GM12878 (cell line): ENCODE data around the gene UBA5. TPM values are rescaled to one million over a fixed set of nuclear protein-coding genes. Genes with fewer than 3 reads are reported as not detected.
A peak's percentile ranks its signal among the peaks of the same experiment; 100 is the strongest.

Experiments
- ATAC-seq: fragments of 200-7000 bp; cut with Tn5 transposase; 3 replicates; pipeline ENCODE4 v1.9.1; 2020; ENCODE audit warnings: mild to moderate bottlenecking, moderate library complexity
- BruUV-seq: library from RNA; stranded (reverse); fragments of 400-500 nt; replicated peaks from 2 replicates; lab custom pipeline; 2021; lab: Mats Ljungman, UMichigan
- CTCF ChIA-PET: fragments of 300-600 bp; sonication (Branson Sonifier 250); formaldehyde crosslinking; extraction: SDS; loops from one replicate; lab custom pipeline; 2021; ENCODE audit warnings: inconsistent platforms; lab: Yijun Ruan, JAX
- POLR2A ChIA-PET: fragments of 350-600 bp; formaldehyde crosslinking; extraction: SDS; loops from one replicate; lab custom pipeline; 2021; ENCODE audit warnings: inconsistent platforms; lab: Charles Lee
- RAD21 ChIA-PET: fragments of 300-600 bp; sonication (Branson Sonifier 250); formaldehyde crosslinking; loops from one replicate; lab custom pipeline; 2023; ENCODE audit warnings: antibody characterized with exemption; ENCODE audit not compliant: unreplicated experiment; lab: Charles Lee
- SMC1A ChIA-PET: fragments of 300-600 bp; sonication (Branson Sonifier 250); formaldehyde crosslinking; loops from one replicate; lab custom pipeline; 2023; ENCODE audit not compliant: unreplicated experiment, uncharacterized antibody; lab: Charles Lee
- DNase-seq: peaks from one replicate; pipeline ENCODE4 v3.0.0-alpha.2; 2011; ENCODE audit warnings: low read depth, low spot score
- FAIRE-seq: peaks from 3 replicates; lab custom pipeline; 2011; peaks lifted over from hg19 to GRCh38; lab: Jason Lieb, UNC
- H2AFZ ChIP-seq: 2 replicates; pipeline ENCODE4 v1.6.0; 2011; ENCODE audit warnings: low read depth, low read length, control low read depth; ENCODE audit not compliant: control insufficient read depth
- H3K27ac ChIP-seq: 2 replicates; pipeline ENCODE4 v1.5.1; 2011; ENCODE audit warnings: control low read depth; ENCODE audit not compliant: control insufficient read depth, insufficient read depth
- H3K27me3 ChIP-seq, 2 experiments: replicated peaks in 1 of 2; 2 replicates each; pipeline versions ENCODE4 v1.6.0 to v1.6.1; 2011; ENCODE audit warnings: low read length in 1 of 2; ENCODE audit not compliant: control insufficient read depth in 2 of 2, insufficient read depth in 2 of 2
- H3K36me3 ChIP-seq, 2 experiments: 2 replicates each; pipeline ENCODE4 v1.5.1; 2011; ENCODE audit warnings: low read length in 1 of 2; ENCODE audit not compliant: control insufficient read depth in 2 of 2, insufficient read depth in 2 of 2
- H3K4me1 ChIP-seq: 2 replicates; pipeline ENCODE4 v1.6.1; 2011; ENCODE audit warnings: mild to moderate bottlenecking, low read length, moderate library complexity, mixed read lengths; ENCODE audit not compliant: control insufficient read depth, insufficient read depth
- H3K4me2 ChIP-seq: 2 replicates; pipeline ENCODE4 v1.6.0; 2011; ENCODE audit warnings: control low read depth; ENCODE audit not compliant: control insufficient read depth, insufficient read depth
- H3K4me3 ChIP-seq: fragments of 200-600 bp; sonication (generic); 2 replicates; pipeline ENCODE4 v1.5.1; 2016
- H3K79me2 ChIP-seq: 2 replicates; pipeline ENCODE4 v1.6.0; 2011; ENCODE audit warnings: low read length; ENCODE audit not compliant: control insufficient read depth, insufficient read depth
- H3K9ac ChIP-seq: 2 replicates; pipeline ENCODE4 v1.8.0; 2011; ENCODE audit warnings: low read length, control low read depth, mixed read lengths; ENCODE audit not compliant: control insufficient read depth, insufficient read depth
- H3K9me3 ChIP-seq: replicated peaks from 3 replicates; pipeline ENCODE4 v1.5.1; 2011; ENCODE audit warnings: mild to moderate bottlenecking, low read length; ENCODE audit not compliant: control insufficient read depth, insufficient read depth
- H4K20me1 ChIP-seq: 2 replicates; pipeline ENCODE4 v1.6.0; 2011; ENCODE audit not compliant: control insufficient read depth, insufficient read depth
- BACH1 ChIP-seq: fragments of 450-650 bp; IDR thresholded peaks from 2 replicates; pipeline ENCODE4 v1.6.1; 2017; ENCODE audit warnings: mild to moderate bottlenecking, borderline replicate concordance
- CEBPZ ChIP-seq: fragments of 150-350 bp; IDR thresholded peaks from 2 replicates; pipeline ENCODE4 v1.6.1; 2016; ENCODE audit warnings: low read depth, low read length
- EED ChIP-seq: sonication (generic); IDR thresholded peaks from 2 replicates; pipeline ENCODE4 v1.6.1; 2016; ENCODE audit warnings: antibody characterized with exemption, low read depth
- EP300 ChIP-seq, 2 experiments: fragments of 150-350 bp in 1 of 2; IDR thresholded peaks; 2 replicates each; pipeline ENCODE4 v1.6.1; 2011 to 2012; ENCODE audit warnings: low read depth in 2 of 2, low read length in 2 of 2, borderline replicate concordance in 1 of 2, improper control_type of control experiment in 1 of 2, inconsistent platforms in 1 of 2; ENCODE audit not compliant: control insufficient read depth in 1 of 2
- ETV6 ChIP-seq, 2 experiments: fragments of 450-650 bp in 1 of 2; IDR thresholded peaks in 1 of 2; conservative IDR thresholded peaks in 1 of 2; 2 replicates each; pipeline ENCODE4 v1.6.1; 2014; ENCODE audit warnings: antibody characterized with exemption in 1 of 2, borderline replicate concordance in 1 of 2, low read depth in 1 of 2, mild to moderate bottlenecking in 1 of 2, moderate library complexity in 1 of 2
- FOXM1 ChIP-seq: IDR thresholded peaks from 2 replicates; pipeline ENCODE4 v1.6.1; 2012; ENCODE audit warnings: low read depth, mild to moderate bottlenecking, inconsistent platforms, low read length, moderate library complexity
- GATAD2B ChIP-seq: fragments of 450-650 bp; conservative IDR thresholded peaks from 2 replicates; pipeline ENCODE4 v1.6.1; 2017; ENCODE audit warnings: low read depth, mild to moderate bottlenecking, moderate library complexity
- HCFC1 ChIP-seq: fragments of 150-350 bp; IDR thresholded peaks from 2 replicates; pipeline ENCODE4 v1.6.1; 2014; ENCODE audit warnings: low read length
- NFYA ChIP-seq: IDR thresholded peaks from 2 replicates; pipeline ENCODE4 v1.6.1; 2011; ENCODE audit warnings: low read depth, mild to moderate bottlenecking, low read length, improper control_type of control experiment, borderline replicate concordance
- RB1 ChIP-seq: fragments of 450-650 bp; formaldehyde crosslinking; IDR thresholded peaks from 2 replicates; pipeline ENCODE4 v1.6.1; 2017; ENCODE audit warnings: mild to moderate bottlenecking, borderline replicate concordance
- SMARCA5 ChIP-seq: fragments of 450-650 bp; IDR thresholded peaks from 2 replicates; pipeline ENCODE4 v1.6.1; 2017; ENCODE audit warnings: mild to moderate bottlenecking
- SMC3 ChIP-seq: IDR thresholded peaks from 2 replicates; pipeline ENCODE4 v1.6.1; 2011; ENCODE audit warnings: low read length, improper control_type of control experiment, borderline replicate concordance
- STAT3 ChIP-seq: IDR thresholded peaks from 2 replicates; pipeline ENCODE4 v1.6.1; 2011; ENCODE audit warnings: low read depth, low read length, improper control_type of control experiment
- TCF3 ChIP-seq: IDR thresholded peaks from 2 replicates; pipeline ENCODE4 v1.6.1; 2012; ENCODE audit warnings: low read depth, mild to moderate bottlenecking, low read length, borderline replicate concordance; ENCODE audit not compliant: insufficient read depth
- WGBS: methylation state at CpG from one replicate; pipeline ENCODE4 v1.1.6; 2016; ENCODE audit warnings: low lambda C conversion rate; ENCODE audit not compliant: insufficient replicate concordance, insufficient coverage; ENCODE audit errors: missing lambda C conversion rate; 5-methylcytosine and 5-hydroxymethylcytosine counted together
- in situ Hi-C: fragments of 300-500 bp; cut with MboI; formaldehyde crosslinking; loops from 9 replicates; pipeline ENCODE4 v1.14.3; 2018; ENCODE audit warnings: mixed read lengths
- intact Hi-C: fragments of 100-400 bp; cut with micrococcal nuclease; formaldehyde crosslinking; loops from one replicate; pipeline ENCODE4 v1.14.2; 2022; ENCODE audit not compliant: unreplicated experiment
- polyA plus RNA-seq, 11 experiments: library from polyadenylated mRNA; depleted of rRNA in 4 of 11; unstranded in 6 of 11; stranded (reverse) in 5 of 11; fragments of >200 nt; fragmentation: Nextera tagmentation in 4 of 11; fragmentation: Illumina TruSeq in 1 of 11; extraction: Ambion mirVana in 4 of 11; extraction: Trizol in 1 of 11; gene quantifications; 1 replicate in 1 of 11; 2 replicates in 10 of 11; pipeline versions ENCODE4 v1.2.1 to v1.2.3, GENCODE V29; 2011 to 2016; ENCODE audit warnings: inconsistent platforms in 2 of 11, missing spikeins in 2 of 11, low read depth in 1 of 11
- total RNA-seq, 4 experiments: library from RNA; depleted of rRNA in 3 of 4; stranded (reverse); fragments of >200 nt in 3 of 4; fragmentation: Illumina TruSeq in 1 of 4; extraction: Trizol in 1 of 4; gene quantifications; 2 replicates each; pipeline versions ENCODE4 v1.2.1 to v1.2.3, GENCODE V29; 2013 to 2021
- TF ChIP-seq, protein P1 (sequence below): fragments of 150-350 bp; IDR thresholded peaks from 2 replicates; pipeline ENCODE4 v1.6.1; 2014; ENCODE audit warnings: mild to moderate bottlenecking, low read depth, low read length
- TF ChIP-seq, protein P2 (sequence below): fragments of 450-650 bp; IDR thresholded peaks from 2 replicates; pipeline ENCODE4 v1.6.1; 2017; ENCODE audit warnings: mild to moderate bottlenecking, moderate library complexity

UBA5 gene
- total and polyA plus RNA-seq, 10 of the 15 experiments (the other 5 are each of a cell fraction or from before 2014, with no cell fraction given) = 10.2 to 62.1 (median 43.8) TPM

DNA sequence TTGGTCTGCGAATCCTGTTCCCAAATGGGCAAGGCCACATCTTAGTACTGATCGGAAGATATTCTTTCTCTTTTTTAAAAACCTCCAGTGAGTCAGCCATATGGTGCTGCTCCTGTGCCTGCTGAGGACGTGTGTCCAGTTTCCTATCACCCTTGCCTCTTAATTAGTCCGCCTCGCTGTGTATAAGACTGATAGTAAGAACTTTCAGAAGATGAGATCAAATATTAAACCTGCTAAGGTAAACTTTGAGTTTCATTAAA is 612 bp downstream of the UBA5 start:
- BruUV-seq = no TSS peak
- no peaks in the 10 kb centered on the region for H3K9me3 ChIP-seq
- H3K9ac ChIP-seq = peak overlapping the region; percentile 90
- SMC1A ChIA-PET = interaction anchor here (0.9 to 2.8 kb wide), 3 partner anchors 12 to 62 kb away, joined by 3 to 8 read pairs (median 8); no protein-coding TSS in a partner anchor
- no peaks in the 10 kb centered on the region for H3K27me3 ChIP-seq
- TF ChIP-seq TCF3 = no peak
- TF ChIP-seq HCFC1 = no peak
- TF ChIP-seq SMC3 = no peak
- TF ChIP-seq CEBPZ = no peak
- TF ChIP-seq RB1 = no peak
- TF ChIP-seq ETV6 (conservative IDR thresholded peaks at IDR 0.05 in 1 of 2, IDR thresholded peaks at IDR 0.05 in 1 of 2; ENCODE audit: borderline replicate concordance in 1 of 2, low read depth in 1 of 2) = no peak
- TF ChIP-seq GATAD2B = no peak
- no peak for TF ChIP-seq EP300 (IDR thresholded peaks at IDR 0.05; ENCODE audit: borderline replicate concordance in 1 of 2, control insufficient read depth in 1 of 2, low read depth in 2 of 2, low read length in 2 of 2)
- no peak for TF ChIP-seq NFYA
- TF ChIP-seq, protein P1, sequence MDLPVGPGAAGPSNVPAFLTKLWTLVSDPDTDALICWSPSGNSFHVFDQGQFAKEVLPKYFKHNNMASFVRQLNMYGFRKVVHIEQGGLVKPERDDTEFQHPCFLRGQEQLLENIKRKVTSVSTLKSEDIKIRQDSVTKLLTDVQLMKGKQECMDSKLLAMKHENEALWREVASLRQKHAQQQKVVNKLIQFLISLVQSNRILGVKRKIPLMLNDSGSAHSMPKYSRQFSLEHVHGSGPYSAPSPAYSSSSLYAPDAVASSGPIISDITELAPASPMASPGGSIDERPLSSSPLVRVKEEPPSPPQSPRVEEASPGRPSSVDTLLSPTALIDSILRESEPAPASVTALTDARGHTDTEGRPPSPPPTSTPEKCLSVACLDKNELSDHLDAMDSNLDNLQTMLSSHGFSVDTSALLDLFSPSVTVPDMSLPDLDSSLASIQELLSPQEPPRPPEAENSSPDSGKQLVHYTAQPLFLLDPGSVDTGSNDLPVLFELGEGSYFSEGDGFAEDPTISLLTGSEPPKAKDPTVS = no peak
- no peak for TF ChIP-seq SMARCA5
- TF ChIP-seq, protein P2, sequence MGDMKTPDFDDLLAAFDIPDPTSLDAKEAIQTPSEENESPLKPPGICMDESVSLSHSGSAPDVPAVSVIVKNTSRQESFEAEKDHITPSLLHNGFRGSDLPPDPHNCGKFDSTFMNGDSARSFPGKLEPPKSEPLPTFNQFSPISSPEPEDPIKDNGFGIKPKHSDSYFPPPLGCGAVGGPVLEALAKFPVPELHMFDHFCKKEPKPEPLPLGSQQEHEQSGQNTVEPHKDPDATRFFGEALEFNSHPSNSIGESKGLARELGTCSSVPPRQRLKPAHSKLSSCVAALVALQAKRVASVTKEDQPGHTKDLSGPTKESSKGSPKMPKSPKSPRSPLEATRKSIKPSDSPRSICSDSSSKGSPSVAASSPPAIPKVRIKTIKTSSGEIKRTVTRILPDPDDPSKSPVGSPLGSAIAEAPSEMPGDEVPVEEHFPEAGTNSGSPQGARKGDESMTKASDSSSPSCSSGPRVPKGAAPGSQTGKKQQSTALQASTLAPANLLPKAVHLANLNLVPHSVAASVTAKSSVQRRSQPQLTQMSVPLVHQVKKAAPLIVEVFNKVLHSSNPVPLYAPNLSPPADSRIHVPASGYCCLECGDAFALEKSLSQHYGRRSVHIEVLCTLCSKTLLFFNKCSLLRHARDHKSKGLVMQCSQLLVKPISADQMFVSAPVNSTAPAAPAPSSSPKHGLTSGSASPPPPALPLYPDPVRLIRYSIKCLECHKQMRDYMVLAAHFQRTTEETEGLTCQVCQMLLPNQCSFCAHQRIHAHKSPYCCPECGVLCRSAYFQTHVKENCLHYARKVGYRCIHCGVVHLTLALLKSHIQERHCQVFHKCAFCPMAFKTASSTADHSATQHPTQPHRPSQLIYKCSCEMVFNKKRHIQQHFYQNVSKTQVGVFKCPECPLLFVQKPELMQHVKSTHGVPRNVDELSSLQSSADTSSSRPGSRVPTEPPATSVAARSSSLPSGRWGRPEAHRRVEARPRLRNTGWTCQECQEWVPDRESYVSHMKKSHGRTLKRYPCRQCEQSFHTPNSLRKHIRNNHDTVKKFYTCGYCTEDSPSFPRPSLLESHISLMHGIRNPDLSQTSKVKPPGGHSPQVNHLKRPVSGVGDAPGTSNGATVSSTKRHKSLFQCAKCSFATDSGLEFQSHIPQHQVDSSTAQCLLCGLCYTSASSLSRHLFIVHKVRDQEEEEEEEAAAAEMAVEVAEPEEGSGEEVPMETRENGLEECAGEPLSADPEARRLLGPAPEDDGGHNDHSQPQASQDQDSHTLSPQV = no peak
- no peak for TF ChIP-seq BACH1
- no peak for TF ChIP-seq EED
- no peak for TF ChIP-seq FOXM1
- TF ChIP-seq STAT3 = no peak
- no peaks in the 10 kb centered on the region; a peak in 1 of 4 replicates for H3K36me3 ChIP-seq
- no peak for DNase-seq
- peak overlapping the region; percentile 99 for H3K4me3 ChIP-seq
- in situ Hi-C loops = no loop called here
- RAD21 ChIA-PET = interaction anchor here (0.8 to 1.1 kb wide), 2 partner anchors 66 to 125 kb away, joined by 3 to 5 read pairs; no protein-coding TSS in a partner anchor
- ATAC-seq = peak; percentile 20
- intact Hi-C loops = no loop called here
- H2AFZ ChIP-seq = peak overlapping the region; percentile 84
- CTCF ChIA-PET = interaction anchor here (0.7 to 4.2 kb wide), 6 partner anchors 9 to 125 kb away, joined by 3 to 27 read pairs (median 4); no protein-coding TSS in a partner anchor
- no peaks in the 10 kb centered on the region for H4K20me1 ChIP-seq
- H3K79me2 ChIP-seq = peaks cover 55% of the 10 kb centered on the region
- peak overlapping the region; percentile 89 for H3K27ac ChIP-seq
- no peaks in the 10 kb centered on the region for H3K4me1 ChIP-seq
- 3% methylated on average over 5 of the region's 5 CpGs for WGBS
- POLR2A ChIA-PET = interaction anchor here (1.5 kb wide), 1 partner anchor 244 kb away, joined by 5 read pairs; the partner anchor contains the start of gene DNAJC13
- no peak for FAIRE-seq
- peak overlapping the region; percentile 88; the same call in 1 of the 2 replicates for H3K4me2 ChIP-seq
